DND-41 (cell line): Measurements from ENCODE around the gene NEURL1B.

Experiments used
- ATAC-seq: fragments of 200-7000 bp; cut with Tn5 transposase; 3 replicates; pipeline ENCODE4 v1.9.1; 2021; ENCODE audit warnings: low read depth; ENCODE audit not compliant: insufficient read depth
- DNase-seq: peaks from one replicate; pipeline ENCODE4 v3.0.0-alpha.2; 2020
- H2AFZ ChIP-seq: 2 replicates; pipeline ENCODE4 v1.6.0; 2012; ENCODE audit warnings: low read depth, low read length
- H3K27ac ChIP-seq: 2 replicates; pipeline ENCODE4 v1.5.1; 2012; ENCODE audit warnings: low read length, inconsistent platforms
- H3K27me3 ChIP-seq: fragments of 200-600 bp; sonication (generic); 2 replicates; pipeline ENCODE4 v1.6.0; 2012; ENCODE audit warnings: low read length, mild to moderate bottlenecking, inconsistent platforms; ENCODE audit not compliant: insufficient read depth, poor library complexity
- H3K36me3 ChIP-seq: 2 replicates; pipeline ENCODE4 v1.5.1; 2012; ENCODE audit warnings: low read length, inconsistent platforms; ENCODE audit not compliant: insufficient read depth
- H3K4me1 ChIP-seq: 2 replicates; pipeline ENCODE4 v1.5.1; 2012; ENCODE audit warnings: mild to moderate bottlenecking, low read length; ENCODE audit not compliant: insufficient read depth
- H3K4me2 ChIP-seq: 2 replicates; pipeline ENCODE4 v1.6.0; 2012; ENCODE audit warnings: mild to moderate bottlenecking, moderate library complexity, low read length, inconsistent platforms; ENCODE audit not compliant: insufficient read depth
- H3K4me3 ChIP-seq, 2 experiments: fragments of 200-600 bp in 1 of 2; shearing (Covaris generic) in 1 of 2; 2 replicates each; pipeline ENCODE4 v1.5.1; 2012 to 2016; ENCODE audit warnings: inconsistent platforms in 2 of 2, low read length in 2 of 2, mild to moderate bottlenecking in 2 of 2, low read depth in 1 of 2, moderate library complexity in 1 of 2
- H3K79me2 ChIP-seq: 2 replicates; pipeline ENCODE4 v1.6.0; 2012; ENCODE audit warnings: low read length, inconsistent platforms; ENCODE audit not compliant: insufficient read depth
- H3K9ac ChIP-seq: 2 replicates; pipeline ENCODE4 v1.6.0; 2012; ENCODE audit warnings: low read depth, mild to moderate bottlenecking, inconsistent platforms, low read length, moderate library complexity
- H3K9me3 ChIP-seq: 2 replicates; pipeline ENCODE4 v1.5.1; 2012; ENCODE audit warnings: low read length, moderate library complexity, mild to moderate bottlenecking, inconsistent platforms; ENCODE audit not compliant: insufficient read depth, severe bottlenecking
- H4K20me1 ChIP-seq: 2 replicates; pipeline ENCODE4 v1.6.0; 2012; ENCODE audit warnings: low read length; ENCODE audit not compliant: insufficient read depth
- EZH2 ChIP-seq: IDR thresholded peaks from 3 replicates; pipeline ENCODE4 v1.6.1; 2012; ENCODE audit warnings: borderline replicate concordance, low read depth, mild to moderate bottlenecking, moderate library complexity, low read length, inconsistent platforms; ENCODE audit not compliant: severe bottlenecking
- TF ChIP-seq, protein P1 (sequence below): IDR thresholded peaks from 2 replicates; pipeline ENCODE4 v1.5.1; 2012; ENCODE audit warnings: borderline replicate concordance, low read length, moderate library complexity, mild to moderate bottlenecking; ENCODE audit not compliant: poor library complexity, severe bottlenecking; ENCODE audit errors: extremely low read depth

The NEURL1B gene

GRCh38 chr5:172593721-172594235 lies 47.3 kb upstream of the NEURL1B start:
- Histone ChIP-seq H3K79me2 (no peaks in the 10 kb centered on the region), H3K36me3 (no peaks in the 10 kb centered on the region), H3K4me2 (no peak overlapping the region), H3K4me1 (no peaks in the 10 kb centered on the region), H3K4me3 (no peak overlapping the region), H3K9ac (no peak overlapping the region), H3K9me3 (no peaks in the 10 kb centered on the region), H2AFZ (no peak overlapping the region), H4K20me1 (no peaks in the 10 kb centered on the region), H3K27ac (no peak overlapping the region), H3K27me3 (no peaks in the 10 kb centered on the region)
- no peak for TF ChIP-seq EZH2
- TF ChIP-seq, protein P1, sequence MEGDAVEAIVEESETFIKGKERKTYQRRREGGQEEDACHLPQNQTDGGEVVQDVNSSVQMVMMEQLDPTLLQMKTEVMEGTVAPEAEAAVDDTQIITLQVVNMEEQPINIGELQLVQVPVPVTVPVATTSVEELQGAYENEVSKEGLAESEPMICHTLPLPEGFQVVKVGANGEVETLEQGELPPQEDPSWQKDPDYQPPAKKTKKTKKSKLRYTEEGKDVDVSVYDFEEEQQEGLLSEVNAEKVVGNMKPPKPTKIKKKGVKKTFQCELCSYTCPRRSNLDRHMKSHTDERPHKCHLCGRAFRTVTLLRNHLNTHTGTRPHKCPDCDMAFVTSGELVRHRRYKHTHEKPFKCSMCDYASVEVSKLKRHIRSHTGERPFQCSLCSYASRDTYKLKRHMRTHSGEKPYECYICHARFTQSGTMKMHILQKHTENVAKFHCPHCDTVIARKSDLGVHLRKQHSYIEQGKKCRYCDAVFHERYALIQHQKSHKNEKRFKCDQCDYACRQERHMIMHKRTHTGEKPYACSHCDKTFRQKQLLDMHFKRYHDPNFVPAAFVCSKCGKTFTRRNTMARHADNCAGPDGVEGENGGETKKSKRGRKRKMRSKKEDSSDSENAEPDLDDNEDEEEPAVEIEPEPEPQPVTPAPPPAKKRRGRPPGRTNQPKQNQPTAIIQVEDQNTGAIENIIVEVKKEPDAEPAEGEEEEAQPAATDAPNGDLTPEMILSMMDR = no peak
- ATAC-seq (no peak), DNase-seq (no peak)

DNA sequence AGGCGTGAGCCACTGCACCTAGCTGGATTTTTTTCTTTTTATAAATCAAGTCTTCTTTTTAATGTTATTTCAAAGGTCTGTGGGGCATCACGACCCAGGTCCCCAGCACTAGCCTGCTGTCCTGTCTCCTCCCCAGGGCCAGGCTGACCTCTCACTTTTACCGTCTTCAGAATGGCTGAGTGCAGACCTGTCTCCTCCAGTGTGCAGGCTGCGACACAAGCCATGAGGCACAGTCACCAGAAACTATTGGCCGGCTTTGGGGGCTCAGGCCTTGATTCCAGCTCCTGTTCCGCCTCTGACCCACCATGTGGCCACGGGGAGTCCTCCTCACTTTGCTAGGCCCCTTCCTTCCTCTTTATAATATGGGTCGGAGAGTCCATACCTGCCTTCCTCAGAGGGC lies 46.6 kb upstream of the NEURL1B start:
- no peaks in the 10 kb centered on the region for H3K9me3 ChIP-seq

DNA sequence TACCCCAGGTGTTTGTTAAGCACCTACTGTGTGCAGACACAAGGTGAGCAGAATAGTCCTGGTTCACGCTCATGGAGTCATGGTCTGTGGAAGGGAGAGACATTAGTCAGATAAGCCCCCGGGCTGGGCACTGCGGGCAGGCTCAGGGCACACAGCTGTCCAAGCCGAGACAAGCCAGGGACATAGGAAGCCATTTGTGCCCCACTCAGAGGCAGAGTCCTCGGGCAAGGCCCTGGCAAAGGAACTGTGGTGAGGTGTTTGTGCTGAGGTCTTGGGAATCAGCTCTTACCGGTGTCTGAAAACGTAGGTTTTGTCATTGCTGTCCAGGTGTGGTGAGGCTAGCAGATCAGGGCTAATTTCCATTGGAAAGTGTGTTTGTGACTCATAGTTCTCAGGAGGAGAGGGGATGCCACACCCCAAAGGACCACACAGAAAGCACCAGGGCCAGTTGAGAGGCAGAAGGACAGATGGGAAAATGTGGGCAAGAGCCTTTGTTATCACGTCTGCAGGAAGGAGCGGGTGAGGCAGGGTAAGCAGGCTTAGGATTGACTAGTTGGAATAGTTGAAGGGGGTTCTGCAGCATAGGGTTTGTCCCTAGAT lies 46.1 kb upstream of the NEURL1B start:
- no peak overlapping the region for H3K27ac ChIP-seq
- no peaks in the 10 kb centered on the region for H4K20me1 ChIP-seq
- no peak overlapping the region for H3K9ac ChIP-seq
- no peak overlapping the region for H2AFZ ChIP-seq
- H3K79me2 ChIP-seq = no peaks in the 10 kb centered on the region
- no peak overlapping the region for H3K4me2 ChIP-seq
- H3K27me3 ChIP-seq = no peaks in the 10 kb centered on the region
- DNase-seq = no peak
- ATAC-seq = no peak
- TF ChIP-seq, protein P1 = no peak
- no peak for TF ChIP-seq EZH2
- no peaks in the 10 kb centered on the region for H3K4me1 ChIP-seq
- H3K9me3 ChIP-seq = no peaks in the 10 kb centered on the region
- H3K36me3 ChIP-seq = no peaks in the 10 kb centered on the region
- no peak overlapping the region for H3K4me3 ChIP-seq

More for the DNA sequence above, 46.6 kb upstream of the NEURL1B start:
- H3K9ac ChIP-seq = no peak overlapping the region
- no peak overlapping the region for H2AFZ ChIP-seq
- H3K27ac ChIP-seq = no peak overlapping the region
- H3K4me3 ChIP-seq = no peak overlapping the region
- no peaks in the 10 kb centered on the region for H3K27me3 ChIP-seq
- H3K4me2 ChIP-seq = no peak overlapping the region
- H3K36me3 ChIP-seq = no peaks in the 10 kb centered on the region
- no peaks in the 10 kb centered on the region for H4K20me1 ChIP-seq
- DNase-seq (no peak), ATAC-seq (no peak)
- H3K79me2 ChIP-seq = no peaks in the 10 kb centered on the region
- H3K4me1 ChIP-seq = no peaks in the 10 kb centered on the region
- TF ChIP-seq, protein P1 = no peak
- no peak for TF ChIP-seq EZH2
